Mesothelial cell of epicardium (in vitro differentiated cells): ENCODE results near the gene AREL1. TPM values are rescaled to one million over a fixed set of nuclear protein-coding genes. Genes with fewer than 3 reads are reported as not detected.

ENCODE experiments used
- DNase-seq, 2 experiments: peaks; one replicate each; pipeline ENCODE4 v3.0.0; 2021; ENCODE audit warnings: low spot score in 2 of 2; ENCODE audit not compliant: unreplicated experiment in 2 of 2
- H3K27ac Mint-ChIP-seq: 2 replicates; pipeline ENCODE4 v1.8.0; 2021; ENCODE audit warnings: mixed read lengths
- H3K27me3 Mint-ChIP-seq: 2 replicates; pipeline ENCODE4 v1.8.0; 2021; ENCODE audit warnings: low read depth, mixed read lengths
- H3K36me3 Mint-ChIP-seq: 2 replicates; pipeline ENCODE4 v1.8.0; 2021; ENCODE audit warnings: mixed read lengths
- H3K4me1 Mint-ChIP-seq: 2 replicates; pipeline ENCODE4 v1.8.0; 2021; ENCODE audit warnings: mixed read lengths
- H3K4me3 Mint-ChIP-seq: 2 replicates; pipeline ENCODE4 v1.8.0; 2021; ENCODE audit warnings: mild to moderate bottlenecking, moderate library complexity, mixed read lengths
- H3K9me3 Mint-ChIP-seq: 2 replicates; pipeline ENCODE4 v1.8.0; 2021; ENCODE audit warnings: mixed read lengths
- CTCF ChIP-seq: fragments of 200-600 bp; sonication (generic); IDR thresholded peaks from one replicate; pipeline ENCODE4 v1.5.0; 2021; ENCODE audit warnings: antibody characterized with exemption; ENCODE audit not compliant: unreplicated experiment
- total RNA-seq: library from RNA; stranded (reverse); gene quantifications from 3 replicates; pipeline ENCODE4 v1.2.1, GENCODE V29; 2021

The AREL1 gene
- total RNA-seq, 1 donor from 2014 or later, result 55.5 TPM

- H3K4me1 Mint-ChIP-seq, result no peaks in the 10 kb centered on the region
- TF ChIP-seq CTCF, result no peak
- H3K36me3 Mint-ChIP-seq, result peaks cover 30% of the 10 kb centered on the region
Observed at GRCh38 chr14:74669256-74669655, 43.6 kb downstream of the AREL1 start.

GRCh38 chr14:74667758-74668157, 45.1 kb downstream of the AREL1 start:
- H3K4me3 Mint-ChIP-seq, result no peak overlapping the region
- H3K4me1 Mint-ChIP-seq, result no peaks in the 10 kb centered on the region
- H3K9me3 Mint-ChIP-seq, result no peaks in the 10 kb centered on the region
- H3K27me3 Mint-ChIP-seq, result no peaks in the 10 kb centered on the region
- no peak for DNase-seq
- H3K36me3 Mint-ChIP-seq, result peaks cover 38% of the 10 kb centered on the region
- no peak for TF ChIP-seq CTCF
- no peak overlapping the region for H3K27ac Mint-ChIP-seq

More at GRCh38 chr14:74669256-74669655, 43.6 kb downstream of the AREL1 start:
- no peak for DNase-seq
- H3K27ac Mint-ChIP-seq, result no peak overlapping the region
- no peak overlapping the region for H3K4me3 Mint-ChIP-seq
- no peaks in the 10 kb centered on the region for H3K27me3 Mint-ChIP-seq
- no peaks in the 10 kb centered on the region for H3K9me3 Mint-ChIP-seq

GRCh38 chr14:74664717-74665116, 48.2 kb downstream of the AREL1 start:
- no peaks in the 10 kb centered on the region for H3K9me3 Mint-ChIP-seq
- no peaks in the 10 kb centered on the region for H3K4me1 Mint-ChIP-seq
- no peak for DNase-seq
- TF ChIP-seq CTCF, result no peak
- no peak overlapping the region for H3K27ac Mint-ChIP-seq
- H3K4me3 Mint-ChIP-seq, result no peak overlapping the region
- H3K36me3 Mint-ChIP-seq, result peaks cover 30% of the 10 kb centered on the region
- H3K27me3 Mint-ChIP-seq, result no peaks in the 10 kb centered on the region

DNA sequence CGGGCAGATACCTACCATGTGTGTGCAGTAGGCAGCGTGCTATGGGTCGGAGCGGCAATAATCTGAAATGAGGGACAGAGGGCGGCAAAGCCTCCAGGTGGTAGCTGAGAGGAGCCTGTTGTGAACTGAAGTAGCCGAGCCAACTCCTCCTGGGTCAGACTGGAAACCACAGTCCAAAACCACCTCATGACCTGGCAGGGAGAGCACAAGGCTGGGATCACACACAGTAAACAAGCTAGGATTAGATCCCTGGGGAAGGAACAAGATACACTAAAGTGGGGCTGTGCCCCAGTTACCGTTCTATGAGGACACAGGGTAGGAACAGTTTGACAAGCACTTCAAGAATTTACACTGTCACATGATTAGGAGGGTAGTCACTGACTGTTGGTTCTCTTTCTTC, 49.0 kb downstream of the AREL1 start:
- TF ChIP-seq CTCF, result no peak
- Mint-ChIP-seq H3K4me3 (no peak overlapping the region), H3K36me3 (peaks cover 27% of the 10 kb centered on the region), H3K4me1 (no peaks in the 10 kb centered on the region), H3K9me3 (no peaks in the 10 kb centered on the region), H3K27me3 (no peaks in the 10 kb centered on the region), H3K27ac (no peak overlapping the region)
- DNase-seq, result no peak

DNA sequence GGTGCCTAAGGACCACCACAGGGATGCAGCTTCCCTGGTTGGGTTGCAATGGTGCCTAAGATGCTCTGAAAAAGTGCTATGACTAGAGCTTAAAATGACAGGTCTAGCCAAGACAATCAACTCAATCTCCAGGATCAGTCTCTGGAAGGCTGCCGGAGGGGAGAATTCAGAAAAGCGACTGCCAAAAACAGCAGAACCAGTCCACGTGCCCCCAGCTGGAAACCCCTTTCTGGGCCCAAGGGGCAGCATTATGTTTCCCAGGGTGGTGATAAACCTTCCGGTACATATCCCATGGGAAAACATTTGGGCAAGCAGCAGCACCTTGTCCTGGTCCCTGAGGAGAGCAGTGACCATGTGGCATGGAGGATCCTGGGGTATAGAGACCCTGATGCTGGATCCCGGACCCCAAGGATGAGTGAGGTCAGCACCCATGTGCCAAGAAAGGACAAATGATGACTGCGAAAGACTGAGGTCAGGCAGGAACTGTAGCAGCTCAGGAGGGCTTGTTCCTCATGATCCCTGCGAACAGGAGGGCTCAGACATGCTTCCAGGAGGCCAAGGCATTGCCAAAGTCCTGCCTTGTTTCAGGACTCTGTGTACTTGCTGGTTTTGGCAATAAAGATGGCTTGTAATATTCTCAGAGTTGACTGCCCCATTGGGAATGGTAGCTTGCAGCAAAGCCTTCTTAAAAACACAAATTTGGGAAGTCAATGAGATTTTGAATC, 51.0 kb downstream of the AREL1 start:
- no peaks in the 10 kb centered on the region for H3K4me1 Mint-ChIP-seq
- H3K4me3 Mint-ChIP-seq, result no peak overlapping the region
- peaks cover 23% of the 10 kb centered on the region for H3K36me3 Mint-ChIP-seq
- DNase-seq, result no peak
- TF ChIP-seq CTCF, result no peak
- H3K9me3 Mint-ChIP-seq, result no peaks in the 10 kb centered on the region
- H3K27me3 Mint-ChIP-seq, result no peaks in the 10 kb centered on the region
- no peak overlapping the region for H3K27ac Mint-ChIP-seq
